K562 (cell line): Measurements from ENCODE around the gene TRMT112. TPM values are rescaled to one million over a fixed set of nuclear protein-coding genes. Genes with fewer than 3 reads are reported as not detected.
A peak's percentile ranks its signal among the peaks of the same experiment; 100 is the strongest.

Source experiments
- BCL6 ChIP-seq: fragments of 250-450 bp; sonication (Bioruptor Pico); IDR thresholded peaks from 2 replicates; pipeline ENCODE4 v1.4.0; 2020
- CC2D1A ChIP-seq: fragments of 450-650 bp; IDR thresholded peaks from 2 replicates; pipeline ENCODE4 v1.6.1; 2017; ENCODE audit warnings: mild to moderate bottlenecking
- CHD4 ChIP-seq: fragments of 200-600 bp; sonication (generic); IDR thresholded peaks from 3 replicates; pipeline ENCODE4 v1.6.1; 2012; ENCODE audit warnings: low read depth, mild to moderate bottlenecking, mixed read lengths, low read length, inconsistent platforms; ENCODE audit not compliant: insufficient read depth, insufficient replicate concordance, poor library complexity, severe bottlenecking
- ELK1 ChIP-seq: sonication (generic); formaldehyde crosslinking; IDR thresholded peaks from 2 replicates; pipeline ENCODE4 v1.8.1; 2022; ENCODE audit warnings: missing genetic modification reagents
- HDAC2 ChIP-seq: fragments of 450-650 bp; IDR thresholded peaks from 2 replicates; pipeline ENCODE4 v1.6.1; 2016; ENCODE audit warnings: mild to moderate bottlenecking
- NR0B1 ChIP-seq: fragments of 450-650 bp; IDR thresholded peaks from one replicate; pipeline ENCODE4 v1.6.1; 2018; ENCODE audit warnings: mild to moderate bottlenecking, moderate library complexity; ENCODE audit not compliant: partially characterized antibody
- RBM22 ChIP-seq: fragments of 200-400 bp; formaldehyde crosslinking; IDR thresholded peaks from 2 replicates; pipeline ENCODE4 v1.6.1; 2018; ENCODE audit warnings: low read length, low read depth; ENCODE audit not compliant: poor library complexity, severe bottlenecking
- RREB1 ChIP-seq: fragments of 250-450 bp; sonication (Bioruptor Pico); IDR thresholded peaks from 2 replicates; pipeline ENCODE4 v1.4.0; 2020
- TRIM25 ChIP-seq: fragments of 450-650 bp; IDR thresholded peaks from 2 replicates; pipeline ENCODE4 v1.7.0; 2016; ENCODE audit warnings: borderline replicate concordance
- ZEB2 ChIP-seq: fragments of 450-650 bp; IDR thresholded peaks from 2 replicates; pipeline ENCODE4 v1.6.1; 2016
- ZNF165 ChIP-seq: fragments of 250-450 bp; sonication (Bioruptor Pico); IDR thresholded peaks from 2 replicates; pipeline ENCODE4 v1.4.0; 2020; ENCODE audit warnings: borderline replicate concordance
- ZNF592 ChIP-seq: fragments of 450-650 bp; IDR thresholded peaks from 2 replicates; pipeline ENCODE4 v1.6.1; 2017; ENCODE audit warnings: antibody characterized with exemption, mild to moderate bottlenecking
- polyA plus RNA-seq, 8 experiments: library from polyadenylated mRNA; depleted of rRNA in 4 of 8; stranded (reverse) in 5 of 8; unstranded in 3 of 8; fragments of >200 nt; fragmentation: Nextera tagmentation in 2 of 8; fragmentation: Illumina TruSeq in 1 of 8; extraction: Ambion mirVana in 2 of 8; extraction: Trizol in 1 of 8; gene quantifications; 2 replicates each; pipeline versions ENCODE4 v1.2.1 to v1.2.3, GENCODE V29; 2011 to 2014; ENCODE audit warnings: inconsistent platforms in 1 of 8, missing spikeins in 1 of 8
- total RNA-seq, 7 experiments: library from RNA; depleted of rRNA in 6 of 7; stranded (reverse); fragments of >200 nt in 6 of 7; fragmentation: Illumina TruSeq in 2 of 7; extraction: Trizol in 2 of 7; gene quantifications; 2 replicates each; pipeline versions ENCODE4 v1.2.1 to v1.2.3, GENCODE V29; 2011 to 2021; ENCODE audit warnings: low replicate concordance in 1 of 7

The TRMT112 gene
- total and polyA plus RNA-seq, 9 of the 15 experiments (the other 6 are each of a cell fraction or from before 2014, with no cell fraction given) = 162 to 444 (median 300) TPM

GRCh38 chr11:64316672-64317324 lies 561 bp downstream of the TRMT112 start (continued):
- TF ChIP-seq ELK1 (no peak), RBM22 (no peak), CC2D1A (0 out of 2 replicates have a peak, but pooled peaks have one; percentile 18), ZEB2 (peak; percentile 70), CHD4 (no peak), NR0B1 (no peak), HDAC2 (no peak; the same call in 1 of the 2 replicates), ZNF165 (no peak), BCL6 (CRISPR knock-in tag) (no peak), RREB1 (CRISPR knock-in tag) (no peak), TRIM25 (no peak), ZNF592 (peak; percentile 34; the same call in 1 of the 2 replicates)
